NK-92 treated with Interleukin-12 subunit alpha and Interleukin-12 subunit beta, amount 100 ng/mL, for 24 hours (cell line): ENCODE results near the gene ROBO2.

Source experiments
- DNase-seq: peaks from one replicate; lab custom pipeline; 2025; lab: John Stamatoyannopoulos, UW

ROBO2 gene

GRCh38 chr3:77191014-77191413, 151.1 kb downstream of the ROBO2 start:
- no peak for DNase-seq

GRCh38 chr3:77191640-77192039, 151.7 kb downstream of the ROBO2 start:
- no peak for DNase-seq

DNA sequence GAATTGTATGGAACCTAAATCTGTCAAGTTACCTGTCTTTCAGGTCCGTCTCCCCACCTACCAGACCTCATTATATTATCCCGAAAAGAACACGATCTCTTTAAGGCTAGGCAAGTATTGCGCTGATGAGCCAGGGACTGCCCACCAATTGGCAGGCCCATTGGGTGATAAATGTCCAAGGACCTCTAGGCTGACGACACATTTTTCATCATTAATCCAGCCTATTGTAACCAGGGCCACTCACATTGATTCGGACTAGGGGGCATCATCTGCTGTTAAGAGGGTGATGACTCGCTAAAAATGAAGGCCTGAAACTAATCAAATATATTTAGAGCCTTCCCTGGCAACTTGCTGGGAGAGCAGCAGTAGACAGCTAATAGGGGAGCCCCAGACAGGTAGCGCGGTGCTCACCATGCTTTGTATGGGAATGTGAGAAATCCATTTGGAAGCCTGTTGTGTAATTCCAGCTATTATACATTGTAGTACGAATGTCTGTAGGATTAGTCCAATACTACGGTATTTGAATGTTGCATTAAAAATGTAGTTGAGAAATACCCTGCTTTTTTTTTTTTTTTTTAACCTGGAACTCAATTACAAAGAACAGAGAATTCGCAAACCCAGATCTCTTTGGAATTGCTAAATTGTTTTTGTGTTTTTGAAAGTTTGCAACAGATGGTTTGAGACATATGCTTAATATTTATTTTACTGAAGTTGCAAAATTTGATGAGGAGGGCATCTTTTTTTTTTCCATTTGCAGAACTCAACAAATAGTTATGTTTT, 156.1 kb downstream of the ROBO2 start:
- DNase-seq: no peak

DNA sequence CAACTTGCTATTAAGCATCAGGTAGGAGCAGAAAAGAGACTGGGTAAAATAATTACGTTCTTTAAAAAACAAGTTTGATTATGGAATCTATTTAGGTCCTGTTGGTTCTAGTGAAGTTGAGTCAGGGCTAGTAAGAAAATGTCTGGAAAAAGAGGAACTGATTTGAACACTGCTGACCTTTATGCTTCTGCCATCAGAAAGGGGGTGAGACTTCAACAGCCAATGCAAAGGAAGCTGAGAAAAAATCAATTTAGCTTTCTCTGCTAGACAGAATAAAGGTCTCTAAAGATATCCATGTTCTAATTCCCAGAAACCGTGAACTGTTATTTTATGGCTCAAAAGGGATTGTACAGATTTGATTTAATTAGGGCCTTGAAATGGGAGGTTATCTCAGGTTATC, 157.5 kb downstream of the ROBO2 start:
- no peak for DNase-seq

DNA sequence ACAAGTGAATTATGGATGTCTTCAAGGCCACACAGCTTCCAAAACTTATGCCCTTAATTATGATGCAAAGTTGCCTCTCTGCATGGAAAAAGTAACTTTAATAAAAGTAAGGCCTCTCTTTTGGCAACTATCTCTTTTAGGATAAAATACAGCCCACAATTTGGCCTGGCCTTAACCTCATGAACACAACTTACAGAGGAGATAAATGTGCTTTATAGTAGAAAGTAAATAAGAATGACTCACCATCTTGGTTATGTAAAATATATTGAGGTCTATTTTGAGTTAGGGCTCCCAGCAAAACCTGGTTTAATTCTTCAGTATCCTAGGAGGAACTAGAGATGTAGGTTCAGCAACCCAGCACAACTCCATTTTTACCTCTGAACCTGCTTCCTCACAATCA, 164.0 kb downstream of the ROBO2 start:
- no peak for DNase-seq

GRCh38 chr3:77204788-77205187, 164.9 kb downstream of the ROBO2 start:
- no peak for DNase-seq

DNA sequence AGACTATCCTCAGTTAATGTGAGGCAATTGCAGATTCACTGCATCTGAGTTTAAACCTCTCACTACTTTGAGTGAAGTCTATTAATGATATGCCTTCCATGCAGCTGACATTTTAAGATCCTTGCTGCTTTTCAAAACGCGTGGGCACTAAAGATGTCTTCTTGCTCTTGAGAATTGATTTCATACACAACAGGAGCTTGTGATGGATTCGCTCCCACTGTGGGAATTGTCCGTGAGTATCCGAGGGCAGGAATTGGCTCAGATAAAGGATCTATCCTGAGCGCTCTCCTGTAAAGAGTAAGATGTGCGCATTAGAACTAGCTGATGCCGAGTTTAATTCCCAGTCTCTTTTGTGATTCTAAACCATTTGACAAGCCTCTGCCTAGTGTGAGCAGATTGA, 167.9 kb downstream of the ROBO2 start:
- DNase-seq: no peak

- DNase-seq: no peak
Observed at GRCh38 chr3:77222701-77223100, 182.8 kb downstream of the ROBO2 start.

GRCh38 chr3:77227567-77227966, 187.7 kb downstream of the ROBO2 start:
- DNase-seq: no peak

DNA sequence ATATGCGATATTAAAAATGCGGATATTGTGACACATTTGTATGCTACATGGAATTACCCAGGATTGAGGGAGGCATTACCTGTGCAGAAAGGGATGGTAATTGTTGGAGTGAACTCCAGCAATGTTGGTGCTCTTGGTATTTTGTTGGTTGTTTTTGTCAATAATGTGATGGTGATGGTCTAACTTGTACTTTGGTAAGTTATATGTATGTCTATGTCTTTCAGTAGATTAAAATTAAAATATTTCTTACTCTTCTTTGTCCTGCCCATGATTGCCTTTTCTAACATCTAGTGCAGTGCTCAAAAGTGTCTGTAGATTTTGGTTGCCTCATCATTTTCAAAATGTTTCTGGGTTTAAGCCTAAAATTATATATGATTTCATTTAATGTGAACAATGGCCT, 192.7 kb downstream of the ROBO2 start:
- DNase-seq: no peak

GRCh38 chr3:77234004-77234403, 194.1 kb downstream of the ROBO2 start:
- no peak for DNase-seq

DNA sequence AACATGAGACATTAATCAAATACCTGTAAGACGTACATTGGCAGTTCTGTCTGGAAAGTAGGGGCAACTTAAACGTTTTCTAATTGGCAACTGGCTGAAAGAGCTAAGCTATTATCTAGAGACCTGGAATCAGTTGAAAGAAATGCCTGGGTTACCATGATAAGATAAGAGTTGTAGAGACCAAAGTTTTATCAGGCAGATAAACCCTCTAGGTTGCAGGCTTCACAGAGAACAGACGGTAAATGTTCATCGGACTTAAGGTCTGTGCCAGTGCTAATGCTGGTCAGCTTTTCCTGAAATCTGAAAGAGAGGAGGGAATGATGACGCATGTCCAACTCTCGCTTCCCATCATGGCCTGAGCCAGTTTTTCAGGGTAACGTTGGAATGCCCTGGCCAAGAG, 196.2 kb downstream of the ROBO2 start:
- no peak for DNase-seq

GRCh38 chr3:77240072-77240650, 200.3 kb downstream of the ROBO2 start:
- no peak for DNase-seq

DNA sequence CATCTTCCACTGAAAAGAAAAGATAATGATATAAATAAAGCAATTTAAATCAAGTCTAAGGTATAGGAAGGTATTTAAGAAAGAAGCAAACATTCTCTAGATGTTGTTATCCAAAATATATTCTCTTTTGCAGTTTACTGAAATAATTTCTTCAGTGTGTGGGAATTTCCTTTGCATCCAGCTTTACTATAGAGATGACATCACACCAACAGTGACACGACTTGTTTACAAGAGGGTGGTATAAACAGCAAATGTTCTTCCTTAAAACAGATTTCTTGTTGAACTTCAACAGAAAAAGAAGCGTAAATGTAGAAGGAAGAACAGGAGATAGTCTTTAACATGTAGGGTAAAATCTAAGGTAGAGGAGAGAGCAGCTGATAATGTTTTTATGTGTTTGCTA, 202.5 kb downstream of the ROBO2 start:
- no peak for DNase-seq

- DNase-seq: no peak
Observed at GRCh38 chr3:77244981-77245380, 205.1 kb downstream of the ROBO2 start.

GRCh38 chr3:77247061-77247460, 207.2 kb downstream of the ROBO2 start:
- DNase-seq: no peak

DNA sequence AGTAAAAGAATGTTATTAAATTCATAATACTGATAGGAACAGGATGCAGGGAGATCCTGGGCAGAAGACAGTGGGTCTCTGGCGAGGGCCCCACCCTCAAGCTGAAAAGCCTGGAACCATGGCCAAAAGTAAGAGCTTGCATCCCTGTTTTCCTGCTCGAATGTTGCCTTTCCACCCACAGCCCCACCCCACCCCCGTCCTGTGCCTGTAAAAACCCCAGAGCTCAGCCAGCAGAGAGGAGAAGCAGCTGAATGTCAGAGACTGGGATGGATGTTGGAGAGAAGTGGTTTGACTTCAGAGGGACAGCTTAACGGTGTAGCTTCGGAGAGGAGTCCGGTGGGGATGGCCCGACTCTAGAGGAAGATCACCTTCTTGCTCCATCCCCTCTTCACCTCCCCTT, 207.9 kb downstream of the ROBO2 start:
- DNase-seq: no peak

- DNase-seq: no peak
Observed at GRCh38 chr3:77248420-77248819, 208.5 kb downstream of the ROBO2 start.

GRCh38 chr3:77251136-77251535, 211.2 kb downstream of the ROBO2 start:
- DNase-seq: no peak

- no peak for DNase-seq
Observed at GRCh38 chr3:77254967-77255831, 215.3 kb downstream of the ROBO2 start.

DNA sequence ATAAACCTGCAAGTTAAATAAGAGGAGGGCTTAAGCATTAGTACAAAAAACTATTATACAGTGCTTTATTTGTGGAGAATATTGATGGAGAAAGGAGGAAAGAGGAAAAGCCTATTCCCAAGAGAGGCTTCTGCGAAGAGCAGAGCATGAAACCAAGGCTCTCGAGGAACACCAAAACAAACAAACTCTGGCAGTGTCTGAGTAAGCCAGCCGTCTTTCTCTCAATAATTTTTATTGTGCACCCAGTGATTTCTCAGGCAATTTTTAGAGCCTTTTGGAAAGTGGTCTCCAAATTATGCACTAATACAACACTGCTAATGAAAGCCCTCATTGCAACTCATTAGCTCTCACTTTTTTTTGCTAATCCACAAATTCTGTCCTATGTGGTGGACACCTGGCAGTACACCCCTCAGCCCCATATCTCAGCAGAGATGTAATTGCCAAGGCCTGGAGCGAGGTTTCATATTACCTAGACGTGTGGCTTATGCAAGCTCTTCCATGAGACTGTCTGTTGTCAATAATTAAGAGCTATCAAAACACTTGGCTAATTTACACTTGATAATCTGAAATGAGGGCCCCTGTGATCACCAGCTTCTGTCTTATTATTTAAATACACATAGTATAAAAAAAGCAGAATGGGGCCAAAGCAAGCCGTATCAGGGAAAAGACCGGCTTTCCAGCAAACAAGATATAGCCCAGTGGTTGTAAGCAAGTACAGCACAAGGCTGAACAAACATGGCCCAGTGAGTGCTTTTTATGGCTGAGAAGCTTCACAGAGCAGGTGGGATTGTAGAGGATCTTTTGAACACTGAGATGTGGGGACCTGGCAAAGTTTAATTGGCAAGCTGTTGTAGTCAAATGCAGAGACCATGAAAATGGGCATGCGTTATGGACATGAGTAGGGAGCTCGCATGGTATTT, 216.9 kb downstream of the ROBO2 start:
- DNase-seq: no peak

GRCh38 chr3:77259694-77260093, 219.8 kb downstream of the ROBO2 start:
- no peak for DNase-seq
